Measurements from ENCODE around the gene SLC25A25.
"Not testable (repeated sequence)": the region's sequence is repeated elsewhere in the genome, so short reads cannot be mapped to it uniquely, and the experiment has no call there.

SLC25A25 gene

GRCh38 chr9:128067645-128068385 is at the start of gene SLC25A25:
SLC25A25 (plus strand) TSS chr9:128068232; CDS start chr9:128068320, 88 bp downstream.
- DNase-seq: peak; percentile 100
- no peaks in the 10 kb centered on the region for H3K9me3 Mint-ChIP-seq
- H3K27me3 Mint-ChIP-seq: no peaks in the 10 kb centered on the region
- peaks cover 19 to 31% of the 10 kb centered on the region in 2 donors for H3K36me3 Mint-ChIP-seq
- H3K4me3 Mint-ChIP-seq: peak within 1 kb of the TSS; percentile 97 to 99
- H3K4me1 Mint-ChIP-seq: peaks cover 36 to 53% of the 10 kb centered on the region in 2 donors
- peak within 1 kb of the TSS; percentile 94 for H3K27ac Mint-ChIP-seq
- ATAC-seq (replicated peaks): peak; percentile 74 to 80

GRCh38 chr9:128020692-128021091 is 47.3 kb upstream of the SLC25A25 start:
- ATAC-seq (replicated peaks) (no peak), DNase-seq (no peak)
- H3K9me3 Mint-ChIP-seq: no peaks in the 10 kb centered on the region
- H3K4me1 Mint-ChIP-seq: peaks cover 20 to 36% of the 10 kb centered on the region in 2 donors
- no peak overlapping the region for H3K4me3 Mint-ChIP-seq
- H3K27me3 Mint-ChIP-seq: no peaks in the 10 kb centered on the region
- peak overlapping the region; percentile 11 for H3K27ac Mint-ChIP-seq
- no peaks in the 10 kb centered on the region for H3K36me3 Mint-ChIP-seq

- Mint-ChIP-seq H3K27me3 (no peaks in the 10 kb centered on the region), H3K27ac (peak overlapping the region; percentile 11), H3K36me3 (no peaks in the 10 kb centered on the region), H3K4me3 (no peak overlapping the region), H3K9me3 (no peaks in the 10 kb centered on the region), H3K4me1 (peaks cover 24 to 40% of the 10 kb centered on the region in 2 donors)
- DNase-seq: no peak
- ATAC-seq (replicated peaks): no peak
Observed at GRCh38 chr9:128021098-128021497, 46.9 kb upstream of the SLC25A25 start.

GRCh38 chr9:128022886-128023285 is 45.1 kb upstream of the SLC25A25 start:
- no peak overlapping the region for H3K27ac Mint-ChIP-seq
- no peaks in the 10 kb centered on the region for H3K9me3 Mint-ChIP-seq
- H3K4me3 Mint-ChIP-seq: no peak overlapping the region
- DNase-seq (no peak), ATAC-seq (replicated peaks) (no peak)
- H3K4me1 Mint-ChIP-seq: peaks cover 35 to 55% of the 10 kb centered on the region in 2 donors
- H3K27me3 Mint-ChIP-seq: no peaks in the 10 kb centered on the region
- no peaks in the 10 kb centered on the region for H3K36me3 Mint-ChIP-seq

GRCh38 chr9:128023671-128024070 is 44.4 kb upstream of the SLC25A25 start:
- not testable (repeated sequence) for H3K27me3 Mint-ChIP-seq; H3K4me3 Mint-ChIP-seq; H3K36me3 Mint-ChIP-seq; ATAC-seq (replicated peaks); DNase-seq; H3K9me3 Mint-ChIP-seq
- peaks cover 37 to 63% of the 10 kb centered on the region in 2 donors for H3K4me1 Mint-ChIP-seq
- peak overlapping the region; percentile 75 for H3K27ac Mint-ChIP-seq

GRCh38 chr9:128024761-128025308 is 43.2 kb upstream of the SLC25A25 start:
- Mint-ChIP-seq H3K9me3 (no peaks in the 10 kb centered on the region), H3K27me3 (no peaks in the 10 kb centered on the region), H3K4me1 (peaks cover 40 to 67% of the 10 kb centered on the region in 2 donors), H3K4me3 (no peak overlapping the region), H3K36me3 (no peaks in the 10 kb centered on the region), H3K27ac (no peak overlapping the region)
- DNase-seq (no peak), ATAC-seq (replicated peaks) (no peak)

- no peak for ATAC-seq (replicated peaks)
- Mint-ChIP-seq H3K4me1 (peaks cover 41 to 66% of the 10 kb centered on the region in 2 donors), H3K27me3 (no peaks in the 10 kb centered on the region), H3K36me3 (no peaks in the 10 kb centered on the region), H3K4me3 (peak overlapping the region; percentile 52 to 67), H3K9me3 (no peaks in the 10 kb centered on the region), H3K27ac (peak overlapping the region; percentile 94)
- no peak for DNase-seq
Observed at GRCh38 chr9:128025736-128026135, 42.3 kb upstream of the SLC25A25 start.

GRCh38 chr9:128026255-128026772 is 41.7 kb upstream of the SLC25A25 start:
- peaks cover 39 to 66% of the 10 kb centered on the region in 2 donors for H3K4me1 Mint-ChIP-seq
- no peaks in the 10 kb centered on the region for H3K36me3 Mint-ChIP-seq
- no peaks in the 10 kb centered on the region for H3K9me3 Mint-ChIP-seq
- H3K27me3 Mint-ChIP-seq: no peaks in the 10 kb centered on the region
- peak overlapping the region; percentile 33 to 67 for H3K4me3 Mint-ChIP-seq
- DNase-seq: peak; percentile 74
- peak; percentile 82 to 87 for ATAC-seq (replicated peaks)
- H3K27ac Mint-ChIP-seq: peak overlapping the region; percentile 94

- peak overlapping the region; percentile 94 for H3K27ac Mint-ChIP-seq
- ATAC-seq (replicated peaks) (peak; percentile 19 to 41), DNase-seq (peak; percentile 34)
- no peaks in the 10 kb centered on the region for H3K36me3 Mint-ChIP-seq
- peak overlapping the region; percentile 33 to 67 for H3K4me3 Mint-ChIP-seq
- H3K4me1 Mint-ChIP-seq: peaks cover 39 to 71% of the 10 kb centered on the region in 2 donors
- no peaks in the 10 kb centered on the region for H3K27me3 Mint-ChIP-seq
- no peaks in the 10 kb centered on the region for H3K9me3 Mint-ChIP-seq
Observed at GRCh38 chr9:128026773-128027541, 41.1 kb upstream of the SLC25A25 start.

GRCh38 chr9:128027705-128028104 is 40.3 kb upstream of the SLC25A25 start:
- ATAC-seq (replicated peaks) (no peak), DNase-seq (no peak)
- H3K36me3 Mint-ChIP-seq: no peaks in the 10 kb centered on the region
- no peak overlapping the region for H3K4me3 Mint-ChIP-seq
- H3K4me1 Mint-ChIP-seq: peaks cover 36 to 72% of the 10 kb centered on the region in 2 donors
- peak overlapping the region; percentile 31 for H3K27ac Mint-ChIP-seq
- no peaks in the 10 kb centered on the region for H3K27me3 Mint-ChIP-seq
- no peaks in the 10 kb centered on the region for H3K9me3 Mint-ChIP-seq

GRCh38 chr9:128033609-128034008 is 34.4 kb upstream of the SLC25A25 start:
- no peak overlapping the region for H3K27ac Mint-ChIP-seq
- no peaks in the 10 kb centered on the region for H3K27me3 Mint-ChIP-seq
- H3K4me3 Mint-ChIP-seq: peak overlapping the region in 1 of 2 donors; percentile 25
- H3K36me3 Mint-ChIP-seq: no peaks in the 10 kb centered on the region
- DNase-seq: no peak
- ATAC-seq (replicated peaks): no peak
- H3K4me1 Mint-ChIP-seq: peaks cover 17 to 40% of the 10 kb centered on the region in 2 donors
- no peaks in the 10 kb centered on the region for H3K9me3 Mint-ChIP-seq

- no peak overlapping the region for H3K4me3 Mint-ChIP-seq
- no peaks in the 10 kb centered on the region for H3K9me3 Mint-ChIP-seq
- no peaks in the 10 kb centered on the region for H3K36me3 Mint-ChIP-seq
- H3K27me3 Mint-ChIP-seq: no peaks in the 10 kb centered on the region
- DNase-seq (peak; percentile 54), ATAC-seq (replicated peaks) (peak; percentile 78 to 84)
- H3K27ac Mint-ChIP-seq: peak overlapping the region; percentile 37
- peaks cover 14 to 35% of the 10 kb centered on the region in 2 donors for H3K4me1 Mint-ChIP-seq
Observed at GRCh38 chr9:128034821-128035652, 33.0 kb upstream of the SLC25A25 start.

- H3K27me3 Mint-ChIP-seq; ATAC-seq (replicated peaks); H3K9me3 Mint-ChIP-seq; DNase-seq; H3K27ac Mint-ChIP-seq; H3K4me3 Mint-ChIP-seq; H3K36me3 Mint-ChIP-seq: not testable (repeated sequence)
- H3K4me1 Mint-ChIP-seq: peaks cover 14 to 32% of the 10 kb centered on the region in 2 donors
Observed at GRCh38 chr9:128036522-128036921, 31.5 kb upstream of the SLC25A25 start.
